Measurements from ENCODE around the gene MRPS2.

DNA sequence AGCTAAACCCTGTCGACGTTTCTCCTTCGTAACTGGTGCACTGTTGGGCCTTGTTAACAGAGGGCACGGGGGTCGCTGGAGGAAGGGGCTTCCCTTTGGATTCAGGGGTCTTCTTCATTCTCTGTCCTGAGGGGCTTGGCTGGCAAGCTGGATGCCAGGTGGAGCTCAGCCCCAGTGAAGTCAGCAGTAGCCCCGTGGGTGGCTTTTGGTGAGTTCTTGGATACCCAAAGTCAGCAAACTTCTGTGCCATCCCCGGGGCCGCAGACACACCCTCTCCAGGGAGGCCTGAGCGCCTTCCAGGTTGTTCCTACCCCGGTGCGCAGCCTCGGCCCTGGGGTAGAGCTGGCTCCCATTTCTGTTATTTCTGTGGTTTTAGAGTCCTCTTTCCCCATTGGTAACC lies 33.2 kb downstream of the MRPS2 start:
- TF ChIP-seq POLR2A (IDR thresholded peaks at IDR 0.05) (no peak), CTCF (IDR thresholded peaks at IDR 0.05) (no peak)
